Panc1 (cell line): Measurements from ENCODE around the gene HORMAD2. TPM values are rescaled to one million over a fixed set of nuclear protein-coding genes. Genes with fewer than 3 reads are reported as not detected.

ENCODE experiments used
- ATAC-seq: fragments of 200-7000 bp; cut with Tn5 transposase; 2 replicates; pipeline ENCODE4 v1.9.1; 2020; ENCODE audit warnings: mild to moderate bottlenecking, moderate library complexity
- BruUV-seq: library from RNA; stranded (reverse); fragments of 400-500 nt; replicated peaks from 2 replicates; lab custom pipeline; 2021; lab: Mats Ljungman, UMichigan
- CTCF ChIA-PET: fragments of 300-600 bp; sonication (Branson Sonifier 250); formaldehyde crosslinking; loops from one replicate; lab custom pipeline; 2022; ENCODE audit warnings: antibody characterized with exemption; lab: Charles Lee
- POLR2A ChIA-PET: fragments of 300-600 bp; sonication (Branson Sonifier 250); formaldehyde crosslinking; loops from one replicate; lab custom pipeline; 2022; ENCODE audit warnings: antibody characterized with exemption; lab: Charles Lee
- DNase-seq: peaks from one replicate; pipeline ENCODE4 v3.0.0-alpha.2; 2010; ENCODE audit warnings: low read depth, low spot score
- H3K27ac ChIP-seq: 2 replicates; pipeline ENCODE4 v1.5.1; 2011; ENCODE audit warnings: mild to moderate bottlenecking, low read length, inconsistent platforms
- H3K27me3 ChIP-seq: fragments of 200-500 bp; sonication (Bioruptor generic); 2 replicates; pipeline ENCODE4 v1.6.0; 2014; ENCODE audit warnings: low read length, inconsistent platforms; ENCODE audit not compliant: control insufficient read depth, insufficient read depth
- H3K36me3 ChIP-seq: fragments of 200-500 bp; sonication (Bioruptor generic); 2 replicates; pipeline ENCODE4 v1.5.1; 2014; ENCODE audit warnings: inconsistent platforms, mild to moderate bottlenecking, low read length, moderate library complexity; ENCODE audit not compliant: control insufficient read depth, insufficient read depth
- H3K4me1 ChIP-seq: 2 replicates; pipeline ENCODE4 v1.5.1; 2011; ENCODE audit warnings: inconsistent platforms, mild to moderate bottlenecking, low read length, moderate library complexity; ENCODE audit not compliant: control insufficient read depth, insufficient read depth
- H3K4me3 ChIP-seq, 2 experiments: 2 replicates each; pipeline ENCODE4 v1.5.1; 2011 to 2012; ENCODE audit warnings: low read depth in 2 of 2, low read length in 2 of 2, mild to moderate bottlenecking in 2 of 2, inconsistent platforms in 1 of 2, moderate library complexity in 1 of 2
- H3K9me3 ChIP-seq: fragments of 200-500 bp; sonication (Bioruptor generic); 2 replicates; pipeline ENCODE4 v1.5.1; 2014; ENCODE audit warnings: low read depth, mild to moderate bottlenecking, inconsistent platforms, low read length, moderate library complexity; ENCODE audit not compliant: control insufficient read depth, insufficient read depth
- CTCF ChIP-seq: fragments of 450-650 bp; IDR thresholded peaks from 2 replicates; pipeline ENCODE4 v1.5.1; 2017; ENCODE audit warnings: mild to moderate bottlenecking
- POLR2AphosphoS5 ChIP-seq: IDR thresholded peaks from 2 replicates; pipeline ENCODE4 v1.6.1; 2012; ENCODE audit warnings: mild to moderate bottlenecking, low read depth, low read length, moderate library complexity
- SIN3A ChIP-seq: IDR thresholded peaks from 2 replicates; pipeline ENCODE4 v1.6.1; 2012; ENCODE audit warnings: low read depth, mild to moderate bottlenecking, low read length, moderate library complexity, borderline replicate concordance; ENCODE audit not compliant: insufficient read depth
- TCF7L2 ChIP-seq: IDR thresholded peaks from 2 replicates; pipeline ENCODE4 v1.6.1; 2011; ENCODE audit warnings: mild to moderate bottlenecking, low read depth, low read length, inconsistent platforms
- in situ Hi-C: cut with HindIII; loops from 2 replicates; pipeline ENCODE4 v1.10.0; 2016; ENCODE audit warnings: low sequenced_read_pairs, low pct_unique_long_range_greater_than_20kb
- intact Hi-C: fragments of 100-400 bp; cut with micrococcal nuclease; formaldehyde crosslinking; loops from one replicate; pipeline ENCODE4 v1.10.0; 2022; ENCODE audit not compliant: unreplicated experiment
- total RNA-seq: library from RNA; stranded (reverse); gene quantifications from one replicate; pipeline ENCODE4 v1.2.1, GENCODE V29; 2021; ENCODE audit not compliant: unreplicated experiment
- TF ChIP-seq, protein P1 (sequence below), 2 experiments: IDR thresholded peaks; 2 replicates each; pipeline ENCODE4 v1.6.1; 2011 to 2012; ENCODE audit warnings: low read depth in 2 of 2, control low read depth in 1 of 2, low read length in 1 of 2, mild to moderate bottlenecking in 1 of 2, moderate library complexity in 1 of 2; ENCODE audit not compliant: insufficient read depth in 1 of 2

The HORMAD2 gene
- total RNA-seq, 1 experiment from 2014 or later = not detected

- Histone ChIP-seq H3K9me3 (no peaks in the 10 kb centered on the region), H3K27ac (no peak overlapping the region), H3K4me3 (no peak overlapping the region), H3K27me3 (no peaks in the 10 kb centered on the region), H3K4me1 (no peaks in the 10 kb centered on the region), H3K36me3 (no peaks in the 10 kb centered on the region)
- BruUV-seq = no TSS peak
- in situ Hi-C loops (no loop called here), intact Hi-C loops (no loop called here)
- ChIA-PET CTCF (no interaction called here), POLR2A (no interaction called here)
- DNase-seq (no peak), ATAC-seq (no peak)
- TF ChIP-seq SIN3A (no peak), POLR2AphosphoS5 (no peak), CTCF (no peak), TCF7L2 (no peak)
- TF ChIP-seq, protein P1, sequence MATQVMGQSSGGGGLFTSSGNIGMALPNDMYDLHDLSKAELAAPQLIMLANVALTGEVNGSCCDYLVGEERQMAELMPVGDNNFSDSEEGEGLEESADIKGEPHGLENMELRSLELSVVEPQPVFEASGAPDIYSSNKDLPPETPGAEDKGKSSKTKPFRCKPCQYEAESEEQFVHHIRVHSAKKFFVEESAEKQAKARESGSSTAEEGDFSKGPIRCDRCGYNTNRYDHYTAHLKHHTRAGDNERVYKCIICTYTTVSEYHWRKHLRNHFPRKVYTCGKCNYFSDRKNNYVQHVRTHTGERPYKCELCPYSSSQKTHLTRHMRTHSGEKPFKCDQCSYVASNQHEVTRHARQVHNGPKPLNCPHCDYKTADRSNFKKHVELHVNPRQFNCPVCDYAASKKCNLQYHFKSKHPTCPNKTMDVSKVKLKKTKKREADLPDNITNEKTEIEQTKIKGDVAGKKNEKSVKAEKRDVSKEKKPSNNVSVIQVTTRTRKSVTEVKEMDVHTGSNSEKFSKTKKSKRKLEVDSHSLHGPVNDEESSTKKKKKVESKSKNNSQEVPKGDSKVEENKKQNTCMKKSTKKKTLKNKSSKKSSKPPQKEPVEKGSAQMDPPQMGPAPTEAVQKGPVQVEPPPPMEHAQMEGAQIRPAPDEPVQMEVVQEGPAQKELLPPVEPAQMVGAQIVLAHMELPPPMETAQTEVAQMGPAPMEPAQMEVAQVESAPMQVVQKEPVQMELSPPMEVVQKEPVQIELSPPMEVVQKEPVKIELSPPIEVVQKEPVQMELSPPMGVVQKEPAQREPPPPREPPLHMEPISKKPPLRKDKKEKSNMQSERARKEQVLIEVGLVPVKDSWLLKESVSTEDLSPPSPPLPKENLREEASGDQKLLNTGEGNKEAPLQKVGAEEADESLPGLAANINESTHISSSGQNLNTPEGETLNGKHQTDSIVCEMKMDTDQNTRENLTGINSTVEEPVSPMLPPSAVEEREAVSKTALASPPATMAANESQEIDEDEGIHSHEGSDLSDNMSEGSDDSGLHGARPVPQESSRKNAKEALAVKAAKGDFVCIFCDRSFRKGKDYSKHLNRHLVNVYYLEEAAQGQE (IDR thresholded peaks at IDR 0.05; ENCODE audit: insufficient read depth in 1 of 2, low read depth in 2 of 2, low read length in 1 of 2) = no peak
Observed at GRCh38 chr22:30128511-30128910, 48.2 kb downstream of the HORMAD2 start.

GRCh38 chr22:30129636-30130035, 49.4 kb downstream of the HORMAD2 start:
- TF ChIP-seq TCF7L2 (no peak), POLR2AphosphoS5 (no peak)
- BruUV-seq = no TSS peak
- H3K4me1 ChIP-seq = no peaks in the 10 kb centered on the region
- H3K27ac ChIP-seq = no peak overlapping the region
- no peak for ATAC-seq
- H3K4me3 ChIP-seq = no peak overlapping the region
- in situ Hi-C loops (no loop called here), intact Hi-C loops (no loop called here)
- ChIA-PET CTCF (no interaction called here), POLR2A (no interaction called here)
- no peaks in the 10 kb centered on the region for H3K9me3 ChIP-seq
- DNase-seq = no peak
- no peaks in the 10 kb centered on the region for H3K36me3 ChIP-seq
- no peaks in the 10 kb centered on the region for H3K27me3 ChIP-seq

DNA sequence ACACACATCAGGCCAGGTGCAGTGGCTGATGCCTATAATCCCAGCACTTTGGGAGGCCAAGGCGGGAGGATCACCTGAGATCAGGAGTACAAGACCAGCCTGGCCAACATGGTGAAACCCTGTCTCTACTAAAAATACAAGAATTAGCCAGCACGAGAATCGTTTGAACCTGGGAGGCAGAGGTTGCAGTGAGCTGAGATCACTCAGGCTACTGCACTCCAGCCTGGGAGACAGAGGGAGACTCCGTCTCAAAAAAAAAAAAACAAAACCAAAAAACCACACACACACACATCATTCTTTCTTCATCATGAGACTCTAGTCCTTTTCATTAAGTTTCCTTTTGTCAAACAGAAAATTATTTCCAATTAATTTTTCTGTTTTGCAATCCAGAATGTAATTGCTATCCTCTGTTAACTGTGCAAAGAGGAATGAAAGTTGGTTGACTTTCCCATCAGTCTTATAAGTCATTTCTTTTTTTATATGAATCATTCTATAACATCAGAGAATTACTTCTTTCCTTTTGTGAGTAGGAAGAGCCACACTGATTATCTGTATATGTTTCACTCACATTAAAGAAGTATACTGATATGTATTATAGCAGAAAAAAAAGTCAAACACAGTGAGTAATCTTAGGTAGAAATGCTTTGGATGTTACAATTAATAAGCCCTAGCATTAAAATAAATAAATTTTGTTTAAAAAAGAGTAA, 52.2 kb downstream of the HORMAD2 start:
- Histone ChIP-seq H3K4me1 (no peaks in the 10 kb centered on the region), H3K27ac (no peak overlapping the region), H3K4me3 (no peak overlapping the region), H3K36me3 (no peaks in the 10 kb centered on the region), H3K9me3 (no peaks in the 10 kb centered on the region), H3K27me3 (no peaks in the 10 kb centered on the region)
- no peak for ATAC-seq
- in situ Hi-C loops (no loop called here), intact Hi-C loops (no loop called here)
- no TSS peak for BruUV-seq
- DNase-seq = no peak
- POLR2A ChIA-PET = no interaction called here
- CTCF ChIA-PET = no interaction called here
- TF ChIP-seq SIN3A (no peak), CTCF (no peak), TCF7L2 (no peak), POLR2AphosphoS5 (no peak)
- TF ChIP-seq, protein P1 (IDR thresholded peaks at IDR 0.05; ENCODE audit: insufficient read depth in 1 of 2, low read depth in 2 of 2, low read length in 1 of 2) = no peak
